ENCODE results near the gene APBB2.

APBB2 gene

GRCh38 chr4:40789771-40790170 is 424.6 kb downstream of the APBB2 start:
- DNase-seq = no peak

- no peak for DNase-seq
Measured at GRCh38 chr4:40789031-40789430, 425.3 kb downstream of the APBB2 start.

GRCh38 chr4:40788331-40788730 is 426.0 kb downstream of the APBB2 start:
- no peak for DNase-seq

- no peak for DNase-seq
Measured at GRCh38 chr4:40785727-40786126, 428.6 kb downstream of the APBB2 start.

- no peak for DNase-seq
Measured at GRCh38 chr4:40782876-40783275, 431.5 kb downstream of the APBB2 start.

- no peak for DNase-seq
Measured at GRCh38 chr4:40778090-40778489, 436.3 kb downstream of the APBB2 start.

- no peak for DNase-seq
Measured at GRCh38 chr4:40769266-40769665, 445.1 kb downstream of the APBB2 start.

GRCh38 chr4:40763228-40763716 is 451.1 kb downstream of the APBB2 start:
- DNase-seq = no peak

Data from NCI-H748 treated with DMSO at 0.1 percent for 48 hours (cell line).